HepG2 (cell line): ENCODE measurements around the gene RILP. TPM values are rescaled to one million over a fixed set of nuclear protein-coding genes. Genes with fewer than 3 reads are reported as not detected.

Experiments
- ATAD3A ChIP-seq: sonication (generic); formaldehyde crosslinking; IDR thresholded peaks from 2 replicates; pipeline ENCODE4 v1.4.0; 2020; ENCODE audit warnings: missing genetic modification reagents
- DMAP1 ChIP-seq: IDR thresholded peaks from 2 replicates; pipeline ENCODE4 v1.6.1; 2016
- DPF2 ChIP-seq: sonication (generic); formaldehyde crosslinking; IDR thresholded peaks from 2 replicates; pipeline ENCODE4 v1.4.0; 2020; ENCODE audit warnings: mild to moderate bottlenecking, low read depth, missing genetic modification reagents, borderline replicate concordance
- KDM5A ChIP-seq: fragments of 200-600 bp; sonication (generic); IDR thresholded peaks from 2 replicates; pipeline ENCODE4 v1.7.0; 2018; ENCODE audit warnings: antibody characterized with exemption, mild to moderate bottlenecking, low read length, borderline replicate concordance
- MIER3 ChIP-seq: IDR thresholded peaks from 2 replicates; pipeline ENCODE4 v1.6.1; 2016; ENCODE audit warnings: missing compliant biosample characterization, borderline replicate concordance
- MTF2 ChIP-seq: sonication (generic); formaldehyde crosslinking; IDR thresholded peaks from 2 replicates; pipeline ENCODE4 v1.5.0; 2020; ENCODE audit warnings: missing genetic modification reagents, borderline replicate concordance
- MYC ChIP-seq: sonication (generic); formaldehyde crosslinking; IDR thresholded peaks from 2 replicates; pipeline ENCODE4 v1.9.0; 2021; ENCODE audit warnings: missing genetic modification reagents, borderline replicate concordance
- NBN ChIP-seq: fragments of 450-650 bp; conservative IDR thresholded peaks from 2 replicates; pipeline ENCODE4 v1.6.1; 2017
- NR1H2 ChIP-seq: sonication (generic); formaldehyde crosslinking; IDR thresholded peaks from 2 replicates; pipeline ENCODE4 v1.8.1; 2022; ENCODE audit warnings: low read depth, missing genetic modification reagents, borderline replicate concordance
- RBAK ChIP-seq: sonication (generic); formaldehyde crosslinking; IDR thresholded peaks from 2 replicates; pipeline ENCODE4 v1.5.1; 2020; ENCODE audit warnings: mild to moderate bottlenecking, missing genetic modification reagents
- RNF219 ChIP-seq: sonication (generic); formaldehyde crosslinking; IDR thresholded peaks from 2 replicates; pipeline ENCODE4 v1.5.0; 2020; ENCODE audit warnings: mild to moderate bottlenecking, missing genetic modification reagents
- SKI ChIP-seq: fragments of 450-650 bp; IDR thresholded peaks from one replicate; pipeline ENCODE4 v1.6.1; 2018; ENCODE audit warnings: mild to moderate bottlenecking; ENCODE audit not compliant: partially characterized antibody
- TEAD2 ChIP-seq: sonication (generic); formaldehyde crosslinking; IDR thresholded peaks from 2 replicates; pipeline ENCODE4 v1.9.0; 2021; ENCODE audit warnings: missing genetic modification reagents
- XBP1 ChIP-seq: sonication (generic); formaldehyde crosslinking; IDR thresholded peaks from 2 replicates; pipeline ENCODE4 v1.5.0; 2020; ENCODE audit warnings: missing genetic modification reagents
- ZNF230 ChIP-seq: sonication (generic); formaldehyde crosslinking; IDR thresholded peaks from 2 replicates; pipeline ENCODE4 v1.4.0; 2020; ENCODE audit warnings: mild to moderate bottlenecking, missing genetic modification reagents
- ZNF792 ChIP-seq: IDR thresholded peaks from 2 replicates; pipeline ENCODE4 v1.6.1; 2016
- ZNF841 ChIP-seq: sonication (generic); formaldehyde crosslinking; IDR thresholded peaks from 2 replicates; pipeline ENCODE4 v1.8.1; 2023; ENCODE audit warnings: missing genetic modification reagents, borderline replicate concordance
- ZSCAN25 ChIP-seq: sonication (generic); formaldehyde crosslinking; IDR thresholded peaks from 2 replicates; pipeline ENCODE4 v1.8.0; 2022; ENCODE audit warnings: mild to moderate bottlenecking, missing genetic modification reagents
- ZXDC ChIP-seq: sonication (generic); formaldehyde crosslinking; IDR thresholded peaks from 2 replicates; pipeline ENCODE4 v1.5.0; 2020; ENCODE audit warnings: mild to moderate bottlenecking, missing genetic modification reagents
- polyA plus RNA-seq, 8 experiments: library from polyadenylated mRNA; depleted of rRNA in 3 of 8; stranded (reverse) in 7 of 8; unstranded in 1 of 8; fragments of >200 nt; fragmentation: Illumina TruSeq in 4 of 8; extraction: Trizol in 4 of 8; gene quantifications; 2 replicates each; pipeline versions ENCODE4 v1.2.1 to v1.2.3, GENCODE V29; 2011 to 2016; ENCODE audit warnings: low read depth in 4 of 8, missing spikeins in 1 of 8, mixed read lengths in 1 of 8; ENCODE audit not compliant: insufficient read depth in 1 of 8
- total RNA-seq, 5 experiments: library from RNA; depleted of rRNA; stranded (reverse); fragments of >200 nt; fragmentation: Illumina TruSeq; extraction: Trizol; gene quantifications; 2 replicates each; pipeline ENCODE4 v1.2.3, GENCODE V29; 2016; ENCODE audit warnings: low read depth in 1 of 5
- TF ChIP-seq, protein P1 (sequence below): sonication (generic); formaldehyde crosslinking; IDR thresholded peaks from 2 replicates; pipeline ENCODE4 v1.5.1; 2020; ENCODE audit warnings: mild to moderate bottlenecking, missing genetic modification reagents, borderline replicate concordance
- TF ChIP-seq, protein P2 (sequence below): sonication (generic); formaldehyde crosslinking; IDR thresholded peaks from 2 replicates; pipeline ENCODE4 v1.4.0; 2020; ENCODE audit warnings: missing genetic modification reagents

The RILP gene
- total and polyA plus RNA-seq, 2 of the 13 experiments (the other 11 are each of a cell fraction or from before 2014, with no cell fraction given): 6.6 to 8.1 TPM

GRCh38 chr17:1604831-1605528 lies 44.7 kb downstream of the RILP start (continued):
- TF ChIP-seq KDM5A: no peak
- no peak for TF ChIP-seq DPF2 (CRISPR knock-in tag)
- no peak for TF ChIP-seq SKI
- no peak for TF ChIP-seq RBAK (CRISPR knock-in tag)
- no peak for TF ChIP-seq ZSCAN25
- TF ChIP-seq NBN: no peak
- TF ChIP-seq ZNF841 (CRISPR knock-in tag): no peak
- TF ChIP-seq MIER3: no peak
- TF ChIP-seq, protein P1, sequence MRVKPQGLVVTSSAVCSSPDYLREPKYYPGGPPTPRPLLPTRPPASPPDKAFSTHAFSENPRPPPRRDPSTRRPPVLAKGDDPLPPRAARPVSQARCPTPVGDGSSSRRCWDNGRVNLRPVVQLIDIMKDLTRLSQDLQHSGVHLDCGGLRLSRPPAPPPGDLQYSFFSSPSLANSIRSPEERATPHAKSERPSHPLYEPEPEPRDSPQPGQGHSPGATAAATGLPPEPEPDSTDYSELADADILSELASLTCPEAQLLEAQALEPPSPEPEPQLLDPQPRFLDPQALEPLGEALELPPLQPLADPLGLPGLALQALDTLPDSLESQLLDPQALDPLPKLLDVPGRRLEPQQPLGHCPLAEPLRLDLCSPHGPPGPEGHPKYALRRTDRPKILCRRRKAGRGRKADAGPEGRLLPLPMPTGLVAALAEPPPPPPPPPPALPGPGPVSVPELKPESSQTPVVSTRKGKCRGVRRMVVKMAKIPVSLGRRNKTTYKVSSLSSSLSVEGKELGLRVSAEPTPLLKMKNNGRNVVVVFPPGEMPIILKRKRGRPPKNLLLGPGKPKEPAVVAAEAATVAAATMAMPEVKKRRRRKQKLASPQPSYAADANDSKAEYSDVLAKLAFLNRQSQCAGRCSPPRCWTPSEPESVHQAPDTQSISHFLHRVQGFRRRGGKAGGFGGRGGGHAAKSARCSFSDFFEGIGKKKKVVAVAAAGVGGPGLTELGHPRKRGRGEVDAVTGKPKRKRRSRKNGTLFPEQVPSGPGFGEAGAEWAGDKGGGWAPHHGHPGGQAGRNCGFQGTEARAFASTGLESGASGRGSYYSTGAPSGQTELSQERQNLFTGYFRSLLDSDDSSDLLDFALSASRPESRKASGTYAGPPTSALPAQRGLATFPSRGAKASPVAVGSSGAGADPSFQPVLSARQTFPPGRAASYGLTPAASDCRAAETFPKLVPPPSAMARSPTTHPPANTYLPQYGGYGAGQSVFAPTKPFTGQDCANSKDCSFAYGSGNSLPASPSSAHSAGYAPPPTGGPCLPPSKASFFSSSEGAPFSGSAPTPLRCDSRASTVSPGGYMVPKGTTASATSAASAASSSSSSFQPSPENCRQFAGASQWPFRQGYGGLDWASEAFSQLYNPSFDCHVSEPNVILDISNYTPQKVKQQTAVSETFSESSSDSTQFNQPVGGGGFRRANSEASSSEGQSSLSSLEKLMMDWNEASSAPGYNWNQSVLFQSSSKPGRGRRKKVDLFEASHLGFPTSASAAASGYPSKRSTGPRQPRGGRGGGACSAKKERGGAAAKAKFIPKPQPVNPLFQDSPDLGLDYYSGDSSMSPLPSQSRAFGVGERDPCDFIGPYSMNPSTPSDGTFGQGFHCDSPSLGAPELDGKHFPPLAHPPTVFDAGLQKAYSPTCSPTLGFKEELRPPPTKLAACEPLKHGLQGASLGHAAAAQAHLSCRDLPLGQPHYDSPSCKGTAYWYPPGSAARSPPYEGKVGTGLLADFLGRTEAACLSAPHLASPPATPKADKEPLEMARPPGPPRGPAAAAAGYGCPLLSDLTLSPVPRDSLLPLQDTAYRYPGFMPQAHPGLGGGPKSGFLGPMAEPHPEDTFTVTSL: no peak
- no peak for TF ChIP-seq ATAD3A
- no peak for TF ChIP-seq MTF2 (CRISPR knock-in tag)
- TF ChIP-seq NR1H2: no peak
- TF ChIP-seq RNF219: no peak
- no peak for TF ChIP-seq ZNF792 (CRISPR knock-in tag)
- TF ChIP-seq, protein P2, sequence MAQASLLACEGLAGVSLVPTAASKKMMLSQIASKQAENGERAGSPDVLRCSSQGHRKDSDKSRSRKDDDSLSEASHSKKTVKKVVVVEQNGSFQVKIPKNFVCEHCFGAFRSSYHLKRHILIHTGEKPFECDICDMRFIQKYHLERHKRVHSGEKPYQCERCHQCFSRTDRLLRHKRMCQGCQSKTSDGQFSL (CRISPR knock-in tag): no peak
- no peak for TF ChIP-seq DMAP1 (CRISPR knock-in tag)
- no peak for TF ChIP-seq MYC (CRISPR knock-in tag)
- TF ChIP-seq ZNF230 (CRISPR knock-in tag): no peak
- no peak for TF ChIP-seq XBP1
- TF ChIP-seq TEAD2: no peak
- TF ChIP-seq ZXDC: no peak
